AG20443 (cell line): ENCODE measurements around the gene USHBP1.
"Not testable (repeated sequence)": the region's sequence is repeated elsewhere in the genome, so short reads cannot be mapped to it uniquely, and the experiment has no call there.

Source experiments
- DNase-seq: peaks from one replicate; pipeline ENCODE4 v3.0.0; 2012; ENCODE audit warnings: low spot score, mixed read lengths

Gene USHBP1

GRCh38 chr19:17294051-17294891, 29.7 kb upstream of the USHBP1 start:
- DNase-seq, result peak; percentile 62

- no peak for DNase-seq
Observed at GRCh38 chr19:17293605-17294004, 29.1 kb upstream of the USHBP1 start.

DNA sequence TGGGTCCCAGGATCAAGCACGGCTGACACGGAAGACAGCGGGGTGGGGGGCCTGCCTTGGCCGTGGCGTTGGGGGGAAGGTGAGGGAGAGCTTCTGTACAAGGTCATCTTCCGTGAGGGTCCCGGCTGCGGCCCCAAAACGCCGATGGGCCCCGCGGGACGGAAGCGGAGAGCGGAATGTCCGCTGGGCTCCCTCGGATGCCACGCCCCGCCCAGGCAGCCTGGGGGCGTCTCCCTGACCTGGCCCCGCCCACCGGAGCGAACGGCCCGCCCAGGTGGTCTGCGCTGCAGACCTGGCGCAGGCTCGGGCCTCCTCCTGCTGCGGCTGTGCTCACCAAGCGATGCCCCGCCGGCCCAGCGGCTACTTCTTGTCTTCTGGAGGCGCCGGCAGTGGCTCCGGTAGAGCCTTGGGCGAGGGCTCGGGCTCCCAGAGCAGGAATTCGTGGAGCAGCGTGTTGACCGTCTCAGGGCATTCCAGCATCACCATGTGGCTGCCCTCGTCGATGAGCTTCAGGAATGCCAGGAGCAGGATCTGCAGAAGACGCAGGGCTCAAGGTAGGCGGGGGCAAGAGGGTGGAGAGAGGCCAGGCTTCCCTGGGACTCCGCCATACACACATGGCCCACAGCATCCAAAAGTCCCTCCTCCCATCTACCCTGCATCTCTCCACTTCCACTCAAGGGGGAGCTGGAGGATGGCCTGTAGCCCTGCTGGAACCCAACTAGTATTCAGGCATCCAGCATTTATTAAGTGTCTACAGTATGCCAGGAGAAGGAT, 27.9 kb upstream of the USHBP1 start:
- DNase-seq, result peak; percentile 95

GRCh38 chr19:17289489-17289888, 24.9 kb upstream of the USHBP1 start:
- DNase-seq, result peak; percentile 95

GRCh38 chr19:17286752-17287151, 22.2 kb upstream of the USHBP1 start:
- DNase-seq, result no peak

DNA sequence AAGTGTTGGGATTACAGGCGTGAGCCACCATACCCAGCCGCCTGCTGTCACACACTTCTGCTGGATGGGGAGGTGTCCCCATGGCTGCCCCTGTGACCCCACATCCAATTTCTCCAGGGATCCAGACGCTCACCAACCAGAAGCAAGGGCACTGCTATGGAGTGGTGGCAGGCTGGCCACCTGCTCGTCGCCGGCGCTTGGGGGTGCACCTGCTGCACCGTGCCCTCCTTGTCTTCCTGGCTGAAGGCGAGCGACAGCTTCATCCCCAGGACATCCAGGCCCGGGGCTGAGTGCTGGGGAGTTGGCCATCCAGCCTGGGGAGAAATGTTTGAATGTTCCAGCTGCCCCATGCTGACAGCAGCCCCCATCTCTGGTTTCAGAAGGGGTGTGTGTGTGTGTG, 21.7 kb upstream of the USHBP1 start:
- DNase-seq, result no peak

GRCh38 chr19:17285415-17286135, 21.0 kb upstream of the USHBP1 start:
- no peak for DNase-seq

- DNase-seq, result no peak
Observed at GRCh38 chr19:17283504-17283996, 19.0 kb upstream of the USHBP1 start.

GRCh38 chr19:17282488-17283125, 18.1 kb upstream of the USHBP1 start:
- peak; percentile 92 for DNase-seq

DNA sequence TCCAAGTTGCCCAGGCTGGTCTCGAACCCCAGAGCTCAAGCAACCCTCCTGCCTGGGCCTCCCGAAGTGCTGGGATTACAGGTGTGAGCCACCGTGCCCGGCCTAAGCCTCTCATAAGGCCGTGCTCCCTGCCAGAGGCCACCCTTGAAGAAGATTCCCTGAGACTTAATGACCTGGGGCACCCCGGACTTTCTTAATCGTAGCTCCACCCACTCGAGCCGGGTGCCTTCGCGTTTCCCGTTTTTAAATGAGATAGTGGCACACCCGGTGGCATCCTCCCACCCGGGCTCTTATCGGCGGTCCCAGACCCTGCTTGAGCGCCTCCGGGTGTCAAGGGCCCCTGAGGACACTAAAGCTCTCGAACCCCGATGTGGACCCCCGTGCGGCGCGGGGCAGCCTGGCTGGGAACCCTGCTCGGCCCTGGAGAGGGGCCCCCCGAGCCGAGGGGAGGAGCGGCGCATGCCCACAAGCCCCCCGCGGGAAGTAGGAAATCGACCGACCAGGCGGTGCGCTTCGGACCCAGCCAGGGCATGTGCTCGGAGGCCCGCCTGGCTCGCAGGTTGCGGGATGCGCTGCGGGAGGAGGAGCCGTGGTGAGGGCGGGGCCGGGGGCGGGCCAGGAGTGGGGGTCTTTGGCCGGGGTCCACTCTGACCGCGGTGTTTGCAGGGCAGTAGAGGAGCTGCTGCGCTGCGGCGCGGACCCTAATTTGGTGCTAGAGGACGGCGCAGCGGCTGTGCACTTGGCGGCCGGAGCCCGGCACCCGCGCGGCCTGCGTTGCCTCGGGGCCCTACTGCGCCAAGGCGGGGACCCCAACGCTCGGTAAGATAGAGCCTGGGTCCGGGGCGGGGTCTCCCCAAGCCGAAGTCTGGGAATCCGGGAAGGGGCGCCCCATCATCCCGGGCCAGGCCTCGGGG, 17.1 kb upstream of the USHBP1 start, which contains the start of gene ANKLE1:
ANKLE1 (plus strand) TSS at position 511 of the 914 bp plus-strand sequence; CDS start at position 531, 20 bp downstream.
- DNase-seq, result peak; percentile 59

GRCh38 chr19:17279436-17279835, 14.9 kb upstream of the USHBP1 start:
- no peak for DNase-seq

DNA sequence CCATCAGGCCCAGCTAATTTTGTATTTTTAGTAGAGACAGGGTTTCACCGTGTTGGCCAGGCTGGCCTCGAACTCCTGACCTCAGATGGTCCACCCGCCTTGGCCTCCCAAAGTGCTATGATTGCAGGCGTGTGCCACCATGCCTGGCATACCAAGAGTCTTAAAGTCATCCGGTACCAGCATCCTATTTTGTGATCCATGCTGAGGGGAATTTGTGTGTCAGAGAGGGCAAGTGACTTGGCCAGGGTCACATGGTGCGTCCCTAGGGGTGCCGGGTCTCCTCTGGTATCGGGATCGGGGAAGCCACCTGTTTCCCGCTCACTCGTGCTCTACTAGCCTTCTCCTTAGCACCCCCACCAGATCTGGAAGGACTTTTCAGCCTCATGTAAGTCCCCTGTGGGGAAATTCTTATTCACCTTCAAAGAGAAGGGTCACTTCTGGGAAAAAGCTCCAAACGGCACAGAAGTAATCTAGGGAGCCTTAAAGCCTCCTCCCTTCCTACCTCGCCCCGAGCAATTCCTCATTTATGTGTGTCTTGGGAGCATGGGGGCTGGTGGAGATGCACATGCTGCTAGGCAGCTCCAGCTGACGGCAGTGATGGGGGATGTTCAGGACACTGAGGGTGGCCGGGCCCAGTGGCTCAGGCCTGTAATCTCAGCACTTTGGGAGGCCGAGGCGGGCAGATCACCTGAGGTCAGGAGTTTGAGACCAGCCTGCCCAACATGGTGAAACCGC, 11.1 kb upstream of the USHBP1 start:
- DNase-seq, result no peak

DNA sequence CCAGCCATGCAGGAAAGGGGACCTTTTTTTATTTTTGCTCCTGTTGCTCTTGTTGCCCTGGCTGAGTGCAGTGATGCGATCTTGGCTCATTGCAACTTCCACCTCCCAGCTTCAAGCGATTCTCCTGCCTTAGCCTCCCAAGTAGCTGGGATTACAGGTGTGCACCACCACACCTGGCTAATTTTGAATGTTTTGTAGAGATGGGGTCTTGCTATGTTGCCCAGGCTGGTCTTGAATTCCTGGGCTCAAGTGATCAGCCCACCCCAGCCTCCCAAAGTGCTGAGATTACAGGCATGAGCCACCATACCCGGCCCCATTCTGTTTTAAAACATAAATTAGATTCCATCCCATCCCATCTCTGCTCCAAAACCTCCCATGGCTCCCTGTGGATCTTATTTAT, 10.3 kb upstream of the USHBP1 start:
- not testable (repeated sequence) for DNase-seq

DNA sequence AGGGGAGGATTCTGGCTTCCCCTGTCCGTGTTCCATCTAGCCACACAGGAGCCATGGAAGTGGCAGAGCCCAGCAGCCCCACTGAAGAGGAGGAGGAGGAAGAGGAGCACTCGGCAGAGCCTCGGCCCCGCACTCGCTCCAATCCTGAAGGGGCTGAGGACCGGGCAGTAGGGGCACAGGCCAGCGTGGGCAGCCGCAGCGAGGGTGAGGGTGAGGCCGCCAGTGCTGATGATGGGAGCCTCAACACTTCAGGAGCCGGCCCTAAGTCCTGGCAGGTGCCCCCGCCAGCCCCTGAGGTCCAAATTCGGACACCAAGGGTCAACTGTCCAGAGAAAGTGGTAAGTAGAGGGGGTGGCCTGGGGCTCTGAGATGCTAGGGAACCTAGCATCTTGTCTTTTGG, 4.2 kb upstream of the USHBP1 start:
- no peak for DNase-seq

DNA sequence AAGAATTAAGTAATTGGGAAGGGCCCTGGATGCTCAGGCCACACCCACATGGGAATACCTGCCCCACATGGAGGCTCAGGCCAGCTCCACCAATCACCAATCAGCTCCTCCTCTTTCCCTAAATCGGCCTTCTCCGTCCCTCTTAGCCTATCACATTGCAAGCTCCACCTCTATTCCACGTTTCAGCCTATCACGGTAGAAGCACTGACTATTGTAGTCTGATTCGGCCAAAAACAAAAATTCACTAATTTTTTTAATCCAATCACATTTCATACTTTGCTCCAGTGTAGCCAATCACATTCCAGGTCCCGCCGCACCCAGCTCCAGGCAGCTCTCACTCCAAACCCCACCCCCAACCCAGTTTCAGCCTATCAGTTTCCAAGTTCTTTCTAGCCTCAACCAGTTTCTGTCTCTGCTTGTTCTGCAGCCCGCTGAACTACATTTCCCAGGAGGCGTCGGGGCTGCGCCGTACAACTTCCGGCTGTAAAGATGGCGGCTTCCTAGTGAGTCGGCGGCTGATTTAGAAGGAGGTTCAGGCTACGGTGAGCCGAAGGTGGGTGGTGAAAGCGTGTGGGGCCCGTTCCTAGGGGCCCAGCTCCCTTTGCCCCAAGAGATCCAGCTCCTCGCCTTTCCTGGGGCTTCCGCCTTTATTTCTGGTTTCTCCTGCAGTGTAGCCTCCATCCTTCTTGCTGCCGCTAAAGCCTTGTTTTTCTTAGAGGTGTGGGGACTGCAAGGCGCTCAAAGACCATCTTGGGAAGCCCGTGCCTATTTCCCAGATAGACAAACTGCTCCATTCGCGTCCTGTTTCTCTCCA, 2.6 kb upstream of the USHBP1 start, which contains the start of gene BABAM1:
BABAM1 (plus strand) TSS at position 469 of the 814 bp plus-strand sequence. CDS start 1,364 bp downstream, outside the sequence.
- peak; percentile 98 for DNase-seq

DNA sequence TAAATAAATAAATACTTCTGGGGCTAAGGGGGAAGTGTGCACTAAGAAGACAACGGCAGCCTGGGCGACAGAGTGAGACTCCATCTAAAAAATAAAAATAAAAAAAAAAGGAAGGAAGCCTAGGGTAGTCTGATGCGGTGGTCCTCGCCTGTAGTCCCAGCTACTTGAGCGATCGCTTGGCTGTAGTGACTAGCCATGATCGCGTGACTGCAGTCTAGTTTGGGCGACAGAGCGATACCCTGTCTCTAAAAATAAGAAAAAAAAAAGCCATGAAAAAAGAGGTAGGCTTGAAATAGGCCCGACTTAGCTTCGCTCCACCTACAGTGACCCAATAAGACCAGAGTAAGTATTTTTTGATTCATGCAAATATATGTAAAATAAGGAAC, 2.0 kb upstream of the USHBP1 start:
- no peak for DNase-seq

- no peak for DNase-seq
Observed at GRCh38 chr19:17266026-17266425, 1.5 kb upstream of the USHBP1 start.

DNA sequence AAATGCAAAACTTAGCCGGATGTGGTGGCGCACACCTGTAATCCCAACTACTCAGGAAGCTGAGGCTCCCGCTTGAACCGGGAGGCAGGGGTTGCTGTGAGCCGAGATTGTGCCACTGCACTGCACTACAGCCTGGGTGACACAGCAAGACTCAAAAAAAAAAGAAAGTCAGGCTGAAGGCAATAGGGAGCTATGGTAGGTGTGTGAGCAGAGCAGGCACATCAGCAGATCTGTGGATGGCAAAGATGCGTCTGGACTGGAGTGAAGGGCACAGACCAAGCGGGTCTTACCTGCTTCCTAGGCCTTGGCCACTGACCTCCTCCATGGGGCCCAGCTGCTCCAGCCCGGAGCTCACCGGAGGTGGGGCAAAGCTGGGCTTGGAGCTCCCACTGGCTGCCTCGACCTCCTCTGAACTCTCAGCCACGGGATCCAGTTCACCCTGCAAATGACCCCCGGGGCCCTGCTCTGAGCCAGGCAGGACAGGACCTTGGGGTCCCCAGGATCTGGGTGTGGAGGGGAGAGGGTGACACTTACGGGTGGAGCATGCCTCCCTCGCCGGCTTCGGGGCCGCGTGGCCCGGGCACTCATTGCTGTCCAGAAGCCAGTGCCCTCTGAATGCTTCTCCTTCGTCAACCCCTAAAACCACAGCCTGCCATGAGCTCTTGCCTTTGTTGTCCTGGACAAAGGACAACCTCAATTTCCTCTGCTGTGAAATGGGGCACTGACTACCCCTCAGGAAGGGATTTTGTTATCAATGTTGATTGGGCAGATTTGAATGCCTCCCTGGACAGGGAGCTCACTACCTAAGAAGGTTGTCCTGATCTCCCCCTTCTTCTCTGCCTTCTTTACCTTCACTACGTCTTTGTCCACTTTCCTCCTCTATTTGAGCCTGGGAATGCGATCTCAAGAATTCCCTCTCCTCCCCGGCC, 569 bp downstream of the USHBP1 start:
- DNase-seq, result no peak
